ENCODE measurements around the gene ATP1A1. TPM values are rescaled to one million over a fixed set of nuclear protein-coding genes. Genes with fewer than 3 reads are reported as not detected.

Gene ATP1A1
- total RNA-seq, 1 experiment from 2014 or later = 484 TPM

GRCh38 chr1:116425987-116426386, 52.9 kb downstream of the ATP1A1 start:
- H3K27me3 Mint-ChIP-seq (ENCODE audit: unreplicated experiment) = no peaks in the 10 kb centered on the region
- H3K27ac Mint-ChIP-seq (ENCODE audit: unreplicated experiment) = no peak overlapping the region
- TF ChIP-seq CTCF (IDR thresholded peaks at IDR 0.05; ENCODE audit: unreplicated experiment) = no peak
- H3K4me3 Mint-ChIP-seq (ENCODE audit: low read depth, unreplicated experiment) = no peak overlapping the region
- no peaks in the 10 kb centered on the region for H3K36me3 Mint-ChIP-seq (ENCODE audit: insufficient read depth, unreplicated experiment)
- DNase-seq = no peak
- BruUV-seq (replicated peaks) = no TSS peak
- H3K9me3 Mint-ChIP-seq (ENCODE audit: low read depth, unreplicated experiment) = no peaks in the 10 kb centered on the region
- intact Hi-C loops (cut with micrococcal nuclease; ENCODE audit: unreplicated experiment) = no loop called here
- peaks cover 6% of the 10 kb centered on the region for H3K4me1 Mint-ChIP-seq (ENCODE audit: low read depth, unreplicated experiment)
- CTCF ChIA-PET = interaction anchor here (0.6 kb wide), 1 partner anchor 17 kb away, joined by 3 read pairs; no protein-coding TSS in a partner anchor

- CTCF ChIA-PET = interaction anchor here (0.6 kb wide), 1 partner anchor 17 kb away, joined by 3 read pairs; no protein-coding TSS in a partner anchor
- Mint-ChIP-seq H3K9me3 (ENCODE audit: low read depth, unreplicated experiment) (no peaks in the 10 kb centered on the region), H3K27ac (ENCODE audit: unreplicated experiment) (no peak overlapping the region), H3K36me3 (ENCODE audit: insufficient read depth, unreplicated experiment) (no peaks in the 10 kb centered on the region), H3K4me3 (ENCODE audit: low read depth, unreplicated experiment) (no peak overlapping the region), H3K4me1 (ENCODE audit: low read depth, unreplicated experiment) (peaks cover 6% of the 10 kb centered on the region), H3K27me3 (ENCODE audit: unreplicated experiment) (no peaks in the 10 kb centered on the region)
- DNase-seq = no peak
- TF ChIP-seq CTCF (IDR thresholded peaks at IDR 0.05; ENCODE audit: unreplicated experiment) = no peak
- intact Hi-C loops (cut with micrococcal nuclease; ENCODE audit: unreplicated experiment) = no loop called here
- BruUV-seq (replicated peaks) = no TSS peak
Measured at GRCh38 chr1:116426401-116426800, 53.4 kb downstream of the ATP1A1 start.

- no peak for DNase-seq
- no peak for TF ChIP-seq CTCF (IDR thresholded peaks at IDR 0.05; ENCODE audit: unreplicated experiment)
- no TSS peak for BruUV-seq (replicated peaks)
- no peaks in the 10 kb centered on the region for H3K27me3 Mint-ChIP-seq (ENCODE audit: unreplicated experiment)
- no peaks in the 10 kb centered on the region for H3K9me3 Mint-ChIP-seq (ENCODE audit: low read depth, unreplicated experiment)
- H3K4me1 Mint-ChIP-seq (ENCODE audit: low read depth, unreplicated experiment) = peaks cover 27% of the 10 kb centered on the region
- no peak overlapping the region for H3K27ac Mint-ChIP-seq (ENCODE audit: unreplicated experiment)
- no peaks in the 10 kb centered on the region for H3K36me3 Mint-ChIP-seq (ENCODE audit: insufficient read depth, unreplicated experiment)
- CTCF ChIA-PET = interaction anchor here (0.6 kb wide), 1 partner anchor 17 kb away, joined by 4 read pairs; no protein-coding TSS in a partner anchor
- intact Hi-C loops (cut with micrococcal nuclease; ENCODE audit: unreplicated experiment) = no loop called here
- H3K4me3 Mint-ChIP-seq (ENCODE audit: low read depth, unreplicated experiment) = no peak overlapping the region
Measured at GRCh38 chr1:116428576-116428975, 55.5 kb downstream of the ATP1A1 start.

GRCh38 chr1:116429821-116430374, 56.9 kb downstream of the ATP1A1 start:
- TF ChIP-seq CTCF (IDR thresholded peaks at IDR 0.05; ENCODE audit: unreplicated experiment) = no peak
- H3K4me1 Mint-ChIP-seq (ENCODE audit: low read depth, unreplicated experiment) = peaks cover 29% of the 10 kb centered on the region
- no peak overlapping the region for H3K27ac Mint-ChIP-seq (ENCODE audit: unreplicated experiment)
- no TSS peak for BruUV-seq (replicated peaks)
- H3K4me3 Mint-ChIP-seq (ENCODE audit: low read depth, unreplicated experiment) = no peak overlapping the region
- H3K27me3 Mint-ChIP-seq (ENCODE audit: unreplicated experiment) = no peaks in the 10 kb centered on the region
- CTCF ChIA-PET = no interaction called here
- no peaks in the 10 kb centered on the region for H3K9me3 Mint-ChIP-seq (ENCODE audit: low read depth, unreplicated experiment)
- no peaks in the 10 kb centered on the region for H3K36me3 Mint-ChIP-seq (ENCODE audit: insufficient read depth, unreplicated experiment)
- intact Hi-C loops (cut with micrococcal nuclease; ENCODE audit: unreplicated experiment) = no loop called here
- no peak for DNase-seq

All from Calu3 (cell line).